ENCODE measurements around the gene ERMP1.
A peak's percentile ranks its signal among the peaks of the same experiment; 100 is the strongest.
"Not testable (repeated sequence)": the region's sequence is repeated elsewhere in the genome, so short reads cannot be mapped to it uniquely, and the experiment has no call there.

ERMP1 gene

GRCh38 chr9:5815461-5815860, 17.5 kb downstream of the ERMP1 start:
- no peak for DNase-seq

- DNase-seq, result no peak
Observed at GRCh38 chr9:5813824-5814223, 19.1 kb downstream of the ERMP1 start.

- DNase-seq, result no peak
Observed at GRCh38 chr9:5811751-5812150, 21.2 kb downstream of the ERMP1 start.

GRCh38 chr9:5805478-5805877, 27.4 kb downstream of the ERMP1 start:
- no peak for DNase-seq

DNA sequence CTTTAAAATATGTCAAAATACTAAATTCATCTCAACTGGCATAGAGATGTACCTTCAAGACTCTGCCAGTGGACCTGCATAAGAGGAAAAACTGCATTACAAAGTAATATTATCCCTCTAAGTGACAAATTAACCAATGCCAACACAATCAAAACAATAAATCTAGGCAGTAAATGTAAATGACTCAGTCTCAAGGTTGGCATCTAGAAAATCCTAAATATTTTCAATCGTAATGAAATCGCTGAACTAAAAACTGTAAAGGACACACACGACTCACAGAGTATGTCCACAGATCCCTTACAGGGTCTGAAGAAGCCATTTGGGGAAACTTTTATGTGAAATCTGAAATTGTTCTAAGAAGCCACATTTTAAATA, 31.2 kb downstream of the ERMP1 start:
- no peak for DNase-seq

- DNase-seq, result peak; percentile 31
Observed at GRCh38 chr9:5800969-5801738, 31.8 kb downstream of the ERMP1 start.

DNA sequence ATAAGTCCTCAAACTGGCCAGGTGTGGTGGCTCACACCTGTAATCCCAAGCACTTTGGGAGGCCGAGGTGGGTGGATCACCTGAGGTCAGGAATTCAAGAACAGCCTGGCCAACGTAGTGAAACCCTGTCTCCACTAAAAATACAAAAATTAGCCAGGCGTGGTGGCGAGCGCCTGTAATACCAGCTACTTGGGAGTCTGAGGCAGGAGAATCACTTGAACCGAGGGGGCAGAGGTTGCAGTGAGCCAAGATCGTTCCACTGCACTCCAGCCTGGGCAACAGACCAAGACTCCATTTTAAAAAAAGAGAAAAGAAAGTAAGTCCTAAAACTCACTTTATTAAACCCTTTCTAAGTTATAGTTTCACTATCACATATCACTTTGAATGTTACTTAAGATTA, 32.5 kb downstream of the ERMP1 start:
- DNase-seq, result not testable (repeated sequence)

DNA sequence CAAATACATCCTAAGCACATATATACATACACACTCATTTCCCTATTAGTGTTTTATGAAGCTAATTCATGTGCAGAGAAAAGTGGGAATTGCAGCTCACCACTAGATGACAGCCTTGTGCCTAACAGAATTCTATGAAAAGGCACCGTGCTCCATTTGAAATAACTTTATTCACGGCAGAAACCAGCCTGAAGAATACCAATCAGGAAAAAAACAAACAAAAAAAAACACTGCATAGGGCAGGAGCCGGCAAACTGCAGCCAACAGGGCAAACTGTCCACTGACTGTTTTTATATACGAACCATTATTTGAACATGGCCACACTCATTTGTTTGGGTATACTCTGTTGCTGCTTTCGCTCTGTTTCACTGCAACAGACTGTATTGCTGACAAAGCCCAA, 33.6 kb downstream of the ERMP1 start:
- DNase-seq, result peak; percentile 25

- no peak for DNase-seq
Observed at GRCh38 chr9:5798581-5798980, 34.3 kb downstream of the ERMP1 start.

- no peak for DNase-seq
Observed at GRCh38 chr9:5796298-5796697, 36.6 kb downstream of the ERMP1 start.

- DNase-seq, result no peak
Observed at GRCh38 chr9:5793812-5794211, 39.1 kb downstream of the ERMP1 start.

GRCh38 chr9:5791870-5792269, 41.0 kb downstream of the ERMP1 start:
- DNase-seq, result no peak

- no peak for DNase-seq
Observed at GRCh38 chr9:5790923-5791322, 42.0 kb downstream of the ERMP1 start.

DNA sequence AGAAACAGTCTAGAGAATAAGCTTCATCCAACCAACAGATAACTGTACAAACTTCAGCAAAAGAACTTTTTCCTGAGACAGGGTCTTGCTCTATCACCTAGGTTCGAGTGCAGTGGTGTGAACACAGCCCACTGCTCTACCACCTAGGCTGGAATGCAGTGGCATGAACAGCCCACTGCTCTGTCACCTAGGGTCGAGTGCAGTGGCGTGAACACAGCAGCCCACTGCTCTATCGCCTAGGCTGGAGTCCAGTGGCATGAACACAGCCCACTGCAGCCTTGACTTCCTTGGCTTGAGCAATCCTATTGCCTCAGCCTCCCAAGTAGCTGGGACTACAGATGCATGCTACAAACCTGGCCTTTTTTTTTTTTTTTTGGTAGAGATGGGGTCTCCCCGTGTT, 43.4 kb downstream of the ERMP1 start:
- DNase-seq, result no peak

DNA sequence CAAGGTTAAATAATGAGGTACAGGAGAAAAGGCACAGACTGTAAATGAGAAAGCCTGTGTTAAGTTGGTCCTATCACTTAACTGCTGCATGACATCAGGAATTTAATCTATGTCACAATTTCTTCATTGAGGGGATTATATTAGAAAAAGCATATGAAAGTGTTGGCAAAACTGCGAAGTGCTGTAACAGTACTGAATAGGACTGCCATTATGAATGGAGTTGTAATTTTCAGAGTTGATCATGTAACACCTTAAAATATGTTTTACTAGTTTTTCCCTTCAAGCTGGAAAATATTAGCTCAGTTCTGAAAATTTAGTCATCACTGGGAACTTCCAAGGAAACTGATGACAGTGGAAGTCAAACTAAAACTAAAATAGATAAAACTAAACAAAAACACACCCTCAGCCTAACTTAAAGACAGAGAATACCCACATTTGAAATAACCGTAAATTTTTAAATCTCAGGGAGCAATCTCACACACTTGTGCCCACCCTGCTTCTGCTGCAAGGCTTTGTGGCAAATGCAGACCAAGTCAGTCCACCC, 45.1 kb downstream of the ERMP1 start:
- DNase-seq, result no peak

GRCh38 chr9:5787220-5787619, 45.7 kb downstream of the ERMP1 start:
- no peak for DNase-seq

- DNase-seq, result no peak
Observed at GRCh38 chr9:5786370-5787127, 46.4 kb downstream of the ERMP1 start.

GRCh38 chr9:5784526-5785315, 48.2 kb downstream of the ERMP1 start:
- DNase-seq, result no peak

- DNase-seq, result no peak
Observed at GRCh38 chr9:5783982-5784381, 48.9 kb downstream of the ERMP1 start.

DNA sequence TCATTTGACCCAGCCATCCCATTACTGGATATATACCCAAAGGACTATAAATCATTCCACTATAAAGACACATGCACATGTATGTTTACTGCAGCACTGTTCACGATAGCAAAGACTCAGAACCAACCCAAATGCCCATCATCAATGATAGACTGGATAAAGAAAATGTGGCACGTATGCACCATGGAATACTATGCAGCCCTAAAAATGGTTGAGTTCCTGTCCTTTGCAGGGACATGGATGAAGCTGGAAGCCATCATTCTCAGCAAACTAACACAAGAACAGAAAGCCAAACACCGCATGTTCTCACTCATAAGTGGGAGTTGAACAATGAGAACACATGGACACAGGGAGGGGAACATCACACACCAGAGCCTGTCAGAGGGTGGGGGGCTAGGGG, 49.5 kb downstream of the ERMP1 start:
- DNase-seq, result not testable (repeated sequence)

DNA sequence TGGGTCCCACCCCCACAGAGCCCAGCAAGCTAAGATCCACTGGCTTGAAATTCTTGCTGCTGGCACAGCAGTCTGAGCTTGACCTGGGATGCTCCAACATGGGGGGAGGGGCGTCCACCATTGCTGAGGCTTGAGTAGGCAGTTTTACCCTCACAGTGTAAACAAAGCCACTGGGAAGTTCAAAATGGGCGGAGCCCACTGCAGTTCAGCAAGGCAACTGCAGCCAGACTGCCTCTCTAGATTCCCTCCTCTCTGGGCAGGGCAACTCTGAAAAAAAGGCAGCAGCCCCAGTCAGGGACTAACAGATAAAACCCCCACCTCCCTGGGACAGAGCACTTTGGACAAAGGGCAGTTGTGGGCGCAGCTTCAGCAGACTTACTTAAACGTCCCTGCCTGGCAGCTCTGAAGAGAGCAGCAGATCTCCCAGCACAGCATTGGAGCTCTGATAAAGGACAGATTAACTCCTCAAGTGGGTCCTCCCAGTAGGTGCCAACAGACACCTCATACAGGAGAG, 53.2 kb downstream of the ERMP1 start:
- DNase-seq, result not testable (repeated sequence)

DNA sequence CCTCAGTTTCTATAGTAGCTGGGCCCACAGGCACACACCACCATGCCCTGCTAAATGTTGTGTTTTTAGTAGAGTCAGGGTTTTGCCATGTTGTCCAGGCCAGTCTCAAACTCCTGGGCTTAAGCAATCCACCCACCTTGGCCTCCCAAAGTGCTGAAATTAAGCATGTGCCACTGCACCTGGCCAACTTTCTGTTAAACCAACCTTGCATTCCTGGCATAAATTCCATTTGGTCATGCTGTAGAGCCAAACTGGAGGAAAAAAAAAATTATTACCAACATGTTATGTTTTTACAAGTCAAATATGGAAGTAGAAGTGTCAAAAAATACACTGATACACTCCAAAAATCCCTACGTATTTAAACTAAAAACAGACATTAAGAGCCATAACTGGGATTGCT, 54.1 kb downstream of the ERMP1 start:
- no peak for DNase-seq

DNA sequence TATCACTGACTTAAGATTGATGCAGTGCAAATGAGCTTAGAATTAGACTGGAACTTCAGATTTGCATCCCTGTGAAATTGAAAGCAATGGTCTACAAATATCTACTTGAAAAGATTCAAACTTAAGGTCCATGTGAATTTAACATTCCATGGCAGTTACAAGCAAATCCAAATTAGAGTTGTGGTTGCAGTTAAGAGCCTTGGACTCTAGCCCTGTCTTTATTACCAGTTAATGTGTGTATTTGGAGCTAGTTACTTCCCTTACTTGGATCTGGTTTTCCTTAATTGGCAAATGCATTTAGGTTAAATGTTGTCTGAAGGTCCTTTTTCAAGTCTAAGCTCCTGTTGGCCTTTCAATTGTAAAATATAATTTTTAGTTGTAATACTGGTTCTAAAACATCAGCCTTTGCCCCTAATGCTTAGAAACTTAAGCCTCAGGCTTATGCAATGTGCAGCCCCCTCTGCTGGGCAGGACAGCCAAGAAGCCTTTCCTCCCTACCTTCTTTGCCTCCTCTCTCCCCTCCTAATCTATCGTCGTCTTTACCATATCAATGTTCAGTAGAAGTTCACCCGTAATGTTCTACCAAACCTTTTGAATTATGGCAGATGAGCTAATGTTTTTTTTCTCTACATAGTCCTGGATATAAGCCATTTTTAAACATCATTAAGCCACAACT, 59.5 kb downstream of the ERMP1 start:
- no peak for DNase-seq
